Superior temporal gyrus (tissue), 1 donor: ENCODE data around the gene CRYGN.

Experiments used
- DNase-seq: peaks from one replicate; pipeline ENCODE4 v3.0.0-alpha.2; 2016; ENCODE audit errors: extremely low spot score

CRYGN gene

GRCh38 chr7:151391358-151391730 lies 48.6 kb downstream of the CRYGN start:
- no peak for DNase-seq

- DNase-seq, result no peak
Observed at GRCh38 chr7:151390598-151391357, 49.2 kb downstream of the CRYGN start.

GRCh38 chr7:151389768-151390597 lies 50.0 kb downstream of the CRYGN start:
- DNase-seq, result no peak

GRCh38 chr7:151389096-151389767 lies 50.7 kb downstream of the CRYGN start:
- DNase-seq, result no peak

- DNase-seq, result no peak
Observed at GRCh38 chr7:151388430-151388829, 51.5 kb downstream of the CRYGN start.

- DNase-seq, result no peak
Observed at GRCh38 chr7:151388007-151388297, 52.0 kb downstream of the CRYGN start.

- DNase-seq, result no peak
Observed at GRCh38 chr7:151387161-151388006, 52.6 kb downstream of the CRYGN start.

- no peak for DNase-seq
Observed at GRCh38 chr7:151386301-151387160, 53.4 kb downstream of the CRYGN start.

GRCh38 chr7:151385626-151386300 lies 54.2 kb downstream of the CRYGN start:
- DNase-seq, result no peak

- no peak for DNase-seq
Observed at GRCh38 chr7:151384776-151385625, 54.9 kb downstream of the CRYGN start.

GRCh38 chr7:151384352-151384697 lies 55.6 kb downstream of the CRYGN start:
- DNase-seq, result no peak

GRCh38 chr7:151383638-151384351 lies 56.1 kb downstream of the CRYGN start:
- no peak for DNase-seq

GRCh38 chr7:151382079-151382885 lies 57.7 kb downstream of the CRYGN start:
- DNase-seq, result no peak

- DNase-seq, result no peak
Observed at GRCh38 chr7:151381348-151382078, 58.4 kb downstream of the CRYGN start.

GRCh38 chr7:151381098-151381347 lies 58.9 kb downstream of the CRYGN start:
- no peak for DNase-seq

- no peak for DNase-seq
Observed at GRCh38 chr7:151380199-151381097, 59.5 kb downstream of the CRYGN start.
